Adrenal gland (tissue), 5 donors: ENCODE measurements around the gene SLAMF7.

Experiments
- CTCF ChIP-seq, 6 experiments: fragments of 450-650 bp in 4 of 6; fragments of 200-600 bp in 2 of 6; sonication (generic) in 1 of 6; IDR thresholded peaks; 1 replicate in 5 of 6; 2 replicates in 1 of 6; pipeline versions ENCODE4 v1.5.1 to v1.8.0; 2016 to 2021; ENCODE audit warnings: antibody characterized with exemption in 6 of 6, mild to moderate bottlenecking in 2 of 6, moderate library complexity in 1 of 6
- POLR2A ChIP-seq, 2 donors: fragments of 450-650 bp; IDR thresholded peaks; one replicate each; pipeline ENCODE4 v1.6.1; 2017; ENCODE audit warnings: antibody characterized with exemption in 2 of 2, mild to moderate bottlenecking in 2 of 2, moderate library complexity in 1 of 2
- donor health status: DM: no; HTN: no; CAD: no.

GRCh38 chr1:160752924-160753323 lies 13.9 kb downstream of the SLAMF7 start:
- no peak for TF ChIP-seq CTCF (IDR thresholded peaks at IDR 0.05)
- no peak for TF ChIP-seq POLR2A (IDR thresholded peaks at IDR 0.05)
